ENCODE measurements around the gene PVALB.

PVALB gene

GRCh38 chr22:36816636-36817524 is at the start of gene PVALB:
TSS of gene PVALB (minus strand) at chr22:36817035. CDS start at chr22:36817005, 30 bp downstream.
- no peak for DNase-seq (ENCODE audit: low read depth in 3 of 3)

GRCh38 chr22:36865346-36865745 is 48.5 kb upstream of the PVALB start:
- DNase-seq (ENCODE audit: low read depth in 3 of 3), result no peak

- no peak for DNase-seq (ENCODE audit: low read depth in 3 of 3)
These were observed 47.8 kb upstream of the PVALB start for GRCh38 chr22:36864454-36865215.

- no peak for DNase-seq (ENCODE audit: low read depth in 3 of 3)
These were observed 47.1 kb upstream of the PVALB start for GRCh38 chr22:36863979-36864378.

- DNase-seq (ENCODE audit: low read depth in 3 of 3), result no peak
These were observed 46.4 kb upstream of the PVALB start for GRCh38 chr22:36863281-36863680.

GRCh38 chr22:36862251-36863242 is 45.7 kb upstream of the PVALB start:
- DNase-seq (ENCODE audit: low read depth in 3 of 3), result no peak

- peak; percentile 15 to 44 (median 17) for DNase-seq (ENCODE audit: low read depth in 3 of 3)
These were observed 44.2 kb upstream of the PVALB start, which contains the start of gene NCF4 for GRCh38 chr22:36860821-36861659. TSS of gene NCF4 (plus strand) at chr22:36861006. CDS start at chr22:36861172, 166 bp downstream.

GRCh38 chr22:36860438-36860820 is 43.6 kb upstream of the PVALB start:
- no peak for DNase-seq (ENCODE audit: low read depth in 3 of 3)

GRCh38 chr22:36860017-36860416 is 43.2 kb upstream of the PVALB start:
- DNase-seq (ENCODE audit: low read depth in 3 of 3), result no peak

GRCh38 chr22:36858966-36859365 is 42.1 kb upstream of the PVALB start:
- no peak for DNase-seq (ENCODE audit: low read depth in 3 of 3)

GRCh38 chr22:36858156-36858555 is 41.3 kb upstream of the PVALB start:
- DNase-seq (ENCODE audit: low read depth in 3 of 3), result no peak

- DNase-seq (ENCODE audit: low read depth in 3 of 3), result no peak
These were observed 39.9 kb upstream of the PVALB start for GRCh38 chr22:36856792-36857135.

- DNase-seq (ENCODE audit: low read depth in 3 of 3), result peak; percentile 82 to 95 (median 93)
These were observed 39.4 kb upstream of the PVALB start for GRCh38 chr22:36856121-36856791.

GRCh38 chr22:36855478-36855877 is 38.6 kb upstream of the PVALB start:
- no peak for DNase-seq (ENCODE audit: low read depth in 3 of 3)

- DNase-seq (ENCODE audit: low read depth in 3 of 3), result peak; percentile 85 to 93 (median 89)
These were observed 36.7 kb upstream of the PVALB start for GRCh38 chr22:36853407-36854099.

GRCh38 chr22:36852056-36852973 is 35.5 kb upstream of the PVALB start:
- DNase-seq (ENCODE audit: low read depth in 3 of 3), result no peak

GRCh38 chr22:36850682-36851081 is 33.8 kb upstream of the PVALB start:
- no peak for DNase-seq (ENCODE audit: low read depth in 3 of 3)

- DNase-seq (ENCODE audit: low read depth in 3 of 3), result no peak
These were observed 33.2 kb upstream of the PVALB start for GRCh38 chr22:36850056-36850455.

Measured in stimulated activated CD4-positive, alpha-beta T cell treated with anti-CD3 and anti-CD28 coated beads, TNF-alpha, amount 100 ng/mL, for 48 hours (primary cell).